ENCODE results near the gene RIPOR3.
"Not testable (repeated sequence)": the region's sequence is repeated elsewhere in the genome, so short reads cannot be mapped to it uniquely, and the experiment has no call there.

The RIPOR3 gene

GRCh38 chr20:50724851-50725723, 33.7 kb upstream of the RIPOR3 start:
- peak; percentile 89 for DNase-seq (ENCODE audit: low spot score)

DNA sequence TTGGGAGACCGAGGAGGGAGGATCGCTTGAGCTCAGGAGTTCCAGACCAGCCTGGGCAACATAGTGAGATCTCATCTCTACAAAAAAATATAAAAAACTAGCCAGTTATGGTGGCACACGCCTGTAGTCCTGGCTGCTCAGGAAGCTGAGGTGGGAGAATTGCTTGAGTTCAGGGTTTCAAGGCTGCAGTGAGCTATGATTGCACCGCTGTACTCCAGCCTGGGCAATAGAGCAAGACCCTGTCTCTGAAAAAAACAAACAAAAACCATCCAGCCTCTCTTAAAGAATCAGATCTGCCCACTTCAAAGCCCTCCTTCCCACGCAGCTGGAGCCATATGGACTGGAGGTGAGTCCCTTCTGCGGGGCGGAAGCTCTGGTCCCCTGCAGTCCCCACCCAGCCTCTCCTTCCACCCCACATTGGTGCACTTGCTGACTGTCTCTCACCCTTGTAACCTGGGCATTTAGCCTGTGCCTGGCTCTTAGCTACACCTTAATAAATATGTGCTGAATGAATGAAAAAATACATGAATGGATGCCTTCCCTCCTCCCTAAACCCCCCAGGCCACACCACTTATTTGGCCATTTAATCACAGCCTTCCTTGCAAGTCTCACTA, 32.9 kb upstream of the RIPOR3 start:
- DNase-seq (ENCODE audit: low spot score) = no peak

- no peak for DNase-seq (ENCODE audit: low spot score)
These were observed 32.3 kb upstream of the RIPOR3 start for GRCh38 chr20:50723672-50724071.

GRCh38 chr20:50722424-50723155, 31.2 kb upstream of the RIPOR3 start:
- no peak for DNase-seq (ENCODE audit: low spot score)

GRCh38 chr20:50721881-50722281, 30.5 kb upstream of the RIPOR3 start:
- no peak for DNase-seq (ENCODE audit: low spot score)

DNA sequence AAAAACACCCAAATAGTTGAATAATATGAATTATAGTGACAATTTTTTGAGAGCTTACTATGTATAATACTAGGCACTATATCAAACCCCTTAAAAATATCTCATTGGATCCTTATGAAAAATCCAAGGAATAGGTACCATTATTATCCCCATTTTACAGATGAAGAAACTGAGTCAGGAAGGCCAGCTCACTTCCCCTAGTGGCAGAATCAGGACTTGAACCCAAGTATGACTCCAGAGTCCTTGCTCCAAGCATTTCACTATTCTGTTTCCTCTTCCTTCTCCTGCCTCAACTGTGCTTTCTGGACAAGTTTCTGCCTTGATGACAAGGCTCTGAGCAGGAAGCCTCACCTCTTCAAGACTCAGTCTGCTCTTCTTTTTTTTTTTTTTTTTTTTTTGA, 29.2 kb upstream of the RIPOR3 start:
- DNase-seq (ENCODE audit: low spot score) = no peak

DNA sequence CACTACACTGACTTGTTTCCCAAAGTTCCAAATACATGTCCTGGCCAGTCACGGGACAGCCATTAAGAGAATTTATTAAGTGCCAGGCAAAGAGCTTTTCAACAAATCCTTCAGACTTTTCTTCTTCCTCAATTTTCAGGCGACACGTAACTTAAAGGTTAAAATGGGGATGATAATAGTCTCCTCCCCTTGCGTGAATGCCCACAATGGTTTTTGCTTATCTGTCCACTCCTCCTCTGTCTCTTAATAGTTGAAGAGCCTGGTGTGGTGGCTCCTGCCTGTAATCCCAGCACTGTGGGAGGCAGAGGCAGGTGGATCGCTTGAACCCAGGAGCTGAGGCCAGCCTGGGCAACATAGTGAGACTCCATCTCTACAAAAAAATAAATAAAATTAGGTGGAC, 28.7 kb upstream of the RIPOR3 start:
- DNase-seq (ENCODE audit: low spot score) = no peak

DNA sequence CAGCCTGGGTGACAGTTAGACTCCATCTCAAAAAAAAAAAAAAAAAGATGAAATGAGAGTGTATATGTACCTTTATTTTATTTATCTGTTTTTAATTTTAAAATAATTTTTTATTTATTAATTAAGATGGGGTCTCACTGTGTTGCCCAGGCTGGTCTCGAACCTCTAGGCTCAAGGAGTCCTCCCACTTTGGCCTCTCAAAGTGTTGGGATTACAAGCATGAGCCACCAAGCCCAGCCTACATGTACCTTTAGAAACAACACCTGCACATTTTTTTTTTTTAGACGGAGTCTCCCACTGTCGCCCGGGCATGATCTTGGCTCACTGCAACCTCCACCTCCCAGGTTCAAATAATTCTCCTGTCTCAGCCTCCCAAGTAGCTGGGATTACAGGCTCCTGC, 28.0 kb upstream of the RIPOR3 start:
- DNase-seq (ENCODE audit: low spot score) = no peak

DNA sequence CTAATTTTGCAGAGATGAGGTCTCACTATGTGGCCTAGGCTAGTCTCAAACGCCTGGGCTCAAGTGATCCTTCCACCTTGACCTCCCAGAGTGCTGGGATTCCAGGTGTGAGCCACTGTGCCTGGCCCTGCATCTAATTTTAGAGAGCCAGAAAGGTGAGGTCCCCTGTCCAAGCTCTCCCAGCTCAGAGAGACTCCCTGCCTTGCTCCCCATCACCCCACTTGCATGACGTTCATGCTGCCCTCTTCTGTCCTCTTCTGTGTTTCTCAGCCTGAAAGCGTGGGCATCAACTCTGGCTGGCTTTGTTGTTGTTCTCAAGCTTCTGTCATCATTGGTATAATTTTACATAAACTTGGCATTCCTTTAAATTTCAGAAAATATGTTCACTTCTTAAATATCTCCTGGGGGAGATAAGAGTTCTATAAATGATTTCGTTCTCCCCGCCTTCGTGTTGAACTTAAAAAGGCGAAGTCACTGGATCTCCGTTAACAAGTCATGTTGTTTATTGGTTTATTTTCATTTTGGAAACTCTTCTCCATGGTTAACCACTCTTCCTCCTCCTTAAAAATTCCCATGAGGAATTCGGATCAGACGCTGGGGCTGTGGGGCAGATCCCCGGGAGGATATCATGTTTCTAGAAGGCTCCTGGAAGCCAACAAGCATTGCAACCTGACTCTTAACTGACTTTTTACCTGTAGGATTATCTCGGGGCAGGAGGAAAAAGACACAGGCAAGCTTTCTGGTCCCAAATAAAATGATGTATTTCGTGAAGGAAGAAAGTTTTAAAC, 26.8 kb upstream of the RIPOR3 start:
- no peak for DNase-seq (ENCODE audit: low spot score)

GRCh38 chr20:50717312-50717711, 26.0 kb upstream of the RIPOR3 start:
- no peak for DNase-seq (ENCODE audit: low spot score)

GRCh38 chr20:50716518-50716917, 25.2 kb upstream of the RIPOR3 start:
- no peak for DNase-seq (ENCODE audit: low spot score)

DNA sequence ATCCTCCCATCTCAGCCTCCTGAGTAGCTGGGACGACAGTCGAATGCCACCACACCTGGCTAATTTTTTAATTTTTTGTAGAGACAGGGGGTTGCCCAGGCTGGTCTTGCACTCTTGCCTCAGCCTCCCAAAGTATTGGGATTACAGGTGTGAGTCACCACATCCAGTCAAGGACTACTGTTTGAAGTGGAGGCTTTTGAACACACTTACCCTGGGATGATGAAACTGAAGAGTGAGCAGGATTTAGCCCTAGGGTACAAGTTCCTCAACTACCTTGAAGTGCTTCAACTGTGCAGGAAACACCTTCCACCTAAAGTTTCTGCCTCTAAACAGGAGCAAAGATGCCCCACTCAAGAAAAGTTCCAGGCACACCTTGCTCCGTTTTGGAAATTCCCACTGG, 24.4 kb upstream of the RIPOR3 start:
- no peak for DNase-seq (ENCODE audit: low spot score)

DNA sequence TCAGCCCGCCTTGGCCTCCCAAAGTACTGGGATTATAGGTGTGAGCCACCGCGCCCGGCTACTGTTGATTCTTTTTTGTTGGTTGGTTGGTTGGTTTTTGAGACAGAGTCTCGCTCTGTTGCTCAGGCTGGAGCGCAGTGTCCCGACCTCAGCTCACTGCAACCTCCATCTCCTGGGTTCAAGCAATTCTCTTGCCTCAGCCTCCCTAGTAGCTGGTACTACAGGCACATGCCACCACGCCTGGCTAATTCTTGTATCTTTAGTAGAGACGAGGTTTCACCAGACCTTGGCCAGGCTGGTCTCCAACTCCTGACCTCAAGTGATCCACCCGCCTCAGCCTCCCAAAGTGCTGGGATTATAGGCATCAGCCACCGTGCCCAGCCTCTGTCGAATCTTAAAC, 23.1 kb upstream of the RIPOR3 start:
- DNase-seq (ENCODE audit: low spot score) = not testable (repeated sequence)

DNA sequence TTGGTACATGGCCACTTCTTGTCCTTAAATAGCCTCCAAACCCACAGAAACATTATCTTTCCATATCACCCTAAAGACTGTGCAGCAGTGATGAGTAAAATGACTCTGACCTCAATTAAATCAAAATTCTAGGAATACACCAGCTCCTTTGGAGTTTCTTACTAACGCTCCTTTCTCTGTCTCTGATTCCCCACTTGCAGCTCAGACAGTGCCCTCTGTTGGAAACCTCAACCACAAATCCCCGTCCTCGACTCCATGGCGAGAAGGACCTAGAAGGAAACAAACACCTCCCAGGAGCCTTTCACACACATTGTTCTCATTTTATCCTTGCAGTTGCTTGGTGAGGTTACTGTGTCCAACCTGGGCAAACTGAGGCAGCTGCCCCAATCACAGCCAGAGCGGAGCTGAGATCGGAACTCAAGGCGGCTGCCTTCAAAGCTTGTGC, 22.3 kb upstream of the RIPOR3 start:
- DNase-seq (ENCODE audit: low spot score) = peak; percentile 65

GRCh38 chr20:50712771-50713656, 21.7 kb upstream of the RIPOR3 start:
- no peak for DNase-seq (ENCODE audit: low spot score)

- DNase-seq (ENCODE audit: low spot score) = no peak
These were observed 19.9 kb upstream of the RIPOR3 start for GRCh38 chr20:50711113-50711825.

DNA sequence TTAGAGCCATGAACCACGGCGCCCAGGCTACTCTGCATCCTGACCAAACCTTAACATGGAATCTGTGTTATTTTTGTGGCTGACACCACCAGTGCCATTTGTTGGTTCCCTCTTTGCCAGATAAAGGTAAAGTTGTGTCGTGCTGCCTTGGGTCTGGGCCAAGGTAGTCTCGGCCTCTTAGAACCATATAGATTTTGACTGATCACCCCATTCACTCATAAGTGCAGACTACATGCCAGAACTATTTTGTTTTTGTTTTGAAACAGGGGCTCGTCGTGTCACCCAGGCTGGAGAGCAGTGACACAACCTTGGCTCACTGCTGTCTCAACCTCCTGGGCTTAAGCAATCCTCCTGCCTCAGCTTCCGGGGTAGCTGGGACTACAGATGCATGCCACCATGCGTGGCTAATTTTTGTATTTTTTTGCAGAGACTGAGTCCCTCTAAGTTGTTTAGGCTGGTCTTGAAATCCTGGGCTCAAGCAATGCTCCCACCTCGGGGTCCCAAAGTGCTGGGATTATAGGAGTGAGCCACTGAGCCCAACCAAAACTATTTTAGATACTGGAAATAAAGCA, 19.2 kb upstream of the RIPOR3 start:
- DNase-seq (ENCODE audit: low spot score) = no peak

DNA sequence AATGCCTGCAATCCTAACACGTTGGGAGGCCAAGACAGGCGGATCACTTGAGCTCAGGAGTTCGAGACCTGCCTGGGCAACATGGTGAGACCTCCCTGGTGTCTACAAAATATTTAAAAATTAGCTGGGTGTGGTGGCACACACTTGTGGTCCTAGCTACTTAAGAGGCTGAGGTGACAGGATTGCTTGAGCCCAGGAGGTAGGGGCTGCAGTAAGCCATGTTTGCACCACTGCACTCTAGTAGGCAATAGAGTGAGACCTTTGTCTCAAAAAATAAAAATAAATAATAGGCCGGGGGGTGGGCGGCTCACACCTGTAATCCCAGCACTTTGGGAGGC, 18.3 kb upstream of the RIPOR3 start:
- no peak for DNase-seq (ENCODE audit: low spot score)

GRCh38 chr20:50708845-50709635, 17.7 kb upstream of the RIPOR3 start:
- no peak for DNase-seq (ENCODE audit: low spot score)

All from AG08395 (cell line).